ENCODE measurements around the gene DOCK1. TPM values are rescaled to one million over a fixed set of nuclear protein-coding genes. Genes with fewer than 3 reads are reported as not detected.

Gene DOCK1
- total and polyA plus RNA-seq, 2 donors (not counting 1 experiment from before 2014, with no cell fraction given), result 20.5 to 91.0 TPM

- Histone ChIP-seq H3K79me2 (ENCODE audit: control insufficient read depth, insufficient read depth, low read length) (no peaks in the 10 kb centered on the region), H3K4me1 (ENCODE audit: control insufficient read depth, extremely low read depth, insufficient read depth, low read length) (peaks cover 7% of the 10 kb centered on the region), H3K36me3 (ENCODE audit: control insufficient read depth, insufficient read depth, low read length) (no peaks in the 10 kb centered on the region), H3K27ac (ENCODE audit: insufficient read depth, low read length) (no peak overlapping the region), H3K27me3 (ENCODE audit: control insufficient read depth, insufficient read depth, low read length) (no peaks in the 10 kb centered on the region), H3K4me2 (ENCODE audit: extremely low read depth, insufficient read depth, low read length) (no peak overlapping the region), H2AFZ (ENCODE audit: low read length) (no peak overlapping the region), H3K9me3 (ENCODE audit: control insufficient read depth, insufficient read depth, low read depth, low read length) (no peaks in the 10 kb centered on the region), H3K4me3 (replicated peaks in 1 of 4; ENCODE audit: control extremely low read depth in 1 of 4, insufficient read depth in 1 of 4, low read depth in 3 of 4, low read length in 4 of 4) (no peak overlapping the region), H4K20me1 (ENCODE audit: control insufficient read depth, extremely low read depth, insufficient read depth, low read length) (no peaks in the 10 kb centered on the region), H3K9ac (ENCODE audit: insufficient read depth, low read length) (no peak overlapping the region)
- TF ChIP-seq CTCF (conservative IDR thresholded peaks at IDR 0.05 in 1 of 2, IDR thresholded peaks at IDR 0.05 in 1 of 2; ENCODE audit: low read depth in 1 of 2, low read length in 2 of 2), result no peak
- no peak for TF ChIP-seq EZH2 (IDR thresholded peaks at IDR 0.05; ENCODE audit: low read length, missing control alignments)
- DNase-seq (ENCODE audit: low read depth in 2 of 2), result no peak
These were observed 236.9 kb downstream of the DOCK1 start for GRCh38 chr10:127142136-127142535.

- no peaks in the 10 kb centered on the region for H4K20me1 ChIP-seq (ENCODE audit: control insufficient read depth, extremely low read depth, insufficient read depth, low read length)
- no peaks in the 10 kb centered on the region for H3K79me2 ChIP-seq (ENCODE audit: control insufficient read depth, insufficient read depth, low read length)
- H2AFZ ChIP-seq (ENCODE audit: low read length), result no peak overlapping the region
- no peak overlapping the region for H3K4me2 ChIP-seq (ENCODE audit: extremely low read depth, insufficient read depth, low read length)
- TF ChIP-seq CTCF (conservative IDR thresholded peaks at IDR 0.05 in 1 of 2, IDR thresholded peaks at IDR 0.05 in 1 of 2; ENCODE audit: low read depth in 1 of 2, low read length in 2 of 2) (no peak), EZH2 (IDR thresholded peaks at IDR 0.05; ENCODE audit: low read length, missing control alignments) (no peak)
- no peak overlapping the region for H3K9ac ChIP-seq (ENCODE audit: insufficient read depth, low read length)
- no peaks in the 10 kb centered on the region for H3K9me3 ChIP-seq (ENCODE audit: control insufficient read depth, insufficient read depth, low read depth, low read length)
- no peak overlapping the region for H3K4me3 ChIP-seq (replicated peaks in 1 of 4; ENCODE audit: control extremely low read depth in 1 of 4, insufficient read depth in 1 of 4, low read depth in 3 of 4, low read length in 4 of 4)
- H3K27ac ChIP-seq (ENCODE audit: insufficient read depth, low read length), result no peak overlapping the region
- DNase-seq (ENCODE audit: low read depth in 2 of 2), result no peak
- H3K36me3 ChIP-seq (ENCODE audit: control insufficient read depth, insufficient read depth, low read length), result no peaks in the 10 kb centered on the region
- H3K4me1 ChIP-seq (ENCODE audit: control insufficient read depth, extremely low read depth, insufficient read depth, low read length), result peaks cover 7% of the 10 kb centered on the region
- H3K27me3 ChIP-seq (ENCODE audit: control insufficient read depth, insufficient read depth, low read length), result no peaks in the 10 kb centered on the region
These were observed 237.6 kb downstream of the DOCK1 start for GRCh38 chr10:127142856-127143255.

- no peak overlapping the region for H3K9ac ChIP-seq (ENCODE audit: insufficient read depth, low read length)
- no peak overlapping the region for H3K4me2 ChIP-seq (ENCODE audit: extremely low read depth, insufficient read depth, low read length)
These were observed 239.9 kb downstream of the DOCK1 start for GRCh38 chr10:127145173-127145572.

More at GRCh38 chr10:127145173-127145572, 239.9 kb downstream of the DOCK1 start:
- H2AFZ ChIP-seq (ENCODE audit: low read length), result no peak overlapping the region
- no peaks in the 10 kb centered on the region for H3K79me2 ChIP-seq (ENCODE audit: control insufficient read depth, insufficient read depth, low read length)
- peak; percentile 50 to 70 for DNase-seq (ENCODE audit: low read depth in 2 of 2)
- H3K4me1 ChIP-seq (ENCODE audit: control insufficient read depth, extremely low read depth, insufficient read depth, low read length), result peaks cover 20% of the 10 kb centered on the region
- no peaks in the 10 kb centered on the region for H3K36me3 ChIP-seq (ENCODE audit: control insufficient read depth, insufficient read depth, low read length)
- H4K20me1 ChIP-seq (ENCODE audit: control insufficient read depth, extremely low read depth, insufficient read depth, low read length), result no peaks in the 10 kb centered on the region
- no peak for TF ChIP-seq CTCF (conservative IDR thresholded peaks at IDR 0.05 in 1 of 2, IDR thresholded peaks at IDR 0.05 in 1 of 2; ENCODE audit: low read depth in 1 of 2, low read length in 2 of 2)
- no peak for TF ChIP-seq EZH2 (IDR thresholded peaks at IDR 0.05; ENCODE audit: low read length, missing control alignments)
- H3K27me3 ChIP-seq (ENCODE audit: control insufficient read depth, insufficient read depth, low read length), result no peaks in the 10 kb centered on the region
- H3K4me3 ChIP-seq (replicated peaks in 1 of 4; ENCODE audit: control extremely low read depth in 1 of 4, insufficient read depth in 1 of 4, low read depth in 3 of 4, low read length in 4 of 4), result no peak overlapping the region
- H3K27ac ChIP-seq (ENCODE audit: insufficient read depth, low read length), result peak overlapping the region; percentile 69
- no peaks in the 10 kb centered on the region for H3K9me3 ChIP-seq (ENCODE audit: control insufficient read depth, insufficient read depth, low read depth, low read length)

Data from fibroblast of lung (primary cell).